ENCODE data around the gene CLMP. TPM values are rescaled to one million over a fixed set of nuclear protein-coding genes. Genes with fewer than 3 reads are reported as not detected.

Gene CLMP, protein sequence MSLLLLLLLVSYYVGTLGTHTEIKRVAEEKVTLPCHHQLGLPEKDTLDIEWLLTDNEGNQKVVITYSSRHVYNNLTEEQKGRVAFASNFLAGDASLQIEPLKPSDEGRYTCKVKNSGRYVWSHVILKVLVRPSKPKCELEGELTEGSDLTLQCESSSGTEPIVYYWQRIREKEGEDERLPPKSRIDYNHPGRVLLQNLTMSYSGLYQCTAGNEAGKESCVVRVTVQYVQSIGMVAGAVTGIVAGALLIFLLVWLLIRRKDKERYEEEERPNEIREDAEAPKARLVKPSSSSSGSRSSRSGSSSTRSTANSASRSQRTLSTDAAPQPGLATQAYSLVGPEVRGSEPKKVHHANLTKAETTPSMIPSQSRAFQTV
- under 1 TPM; 0.66 to 0.67 TPM for total RNA-seq

DNA sequence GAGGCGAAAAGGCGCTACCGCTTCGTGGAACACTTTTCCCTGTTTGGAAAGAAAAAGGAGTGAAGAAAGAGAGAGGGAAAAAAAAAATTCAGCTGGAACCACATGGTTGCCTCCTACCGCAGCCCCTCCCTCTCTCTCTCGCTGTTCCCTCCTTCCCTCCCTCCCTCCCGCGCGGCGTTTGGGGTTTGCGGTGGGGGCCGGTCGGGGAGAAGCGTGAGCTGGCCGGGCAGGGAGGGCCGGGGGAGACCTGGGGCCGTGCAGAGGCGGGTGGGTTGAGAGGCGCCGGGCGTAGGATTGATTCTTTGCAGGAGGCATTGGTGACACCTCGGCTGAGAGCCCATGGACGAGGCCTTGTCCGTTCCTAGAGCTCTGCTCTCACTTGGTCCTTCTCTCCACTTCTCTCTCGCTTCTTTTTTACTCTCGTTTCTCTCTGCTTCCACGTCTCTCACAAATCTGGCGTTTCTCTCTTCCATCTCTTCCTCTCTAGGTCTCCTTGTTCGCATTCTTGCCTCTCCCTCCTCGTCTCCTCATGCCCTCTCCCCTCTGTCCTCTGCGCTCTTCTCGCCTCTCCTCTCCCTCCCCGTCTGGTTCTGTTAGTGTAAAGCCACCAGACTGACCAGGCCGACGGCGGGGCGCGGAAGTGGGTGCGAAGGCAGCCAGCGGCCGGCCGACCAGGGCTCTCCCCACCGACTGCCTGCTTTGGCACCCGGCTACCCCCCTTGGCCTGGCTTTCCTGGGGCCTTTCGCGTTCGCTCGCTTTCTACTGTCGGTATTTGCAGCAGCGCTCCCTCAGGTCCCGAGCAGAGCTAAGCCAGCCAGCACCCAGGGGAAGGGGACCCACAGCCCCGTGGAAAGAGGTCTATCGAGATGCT lies at the start of gene CLMP:
TSS of gene CLMP (minus strand) at position 61 of the 872 bp plus-strand sequence. CDS start 308 bp downstream, outside the sequence.
- Mint-ChIP-seq H3K9me3 (no peaks in the 10 kb centered on the region), H3K27ac (no peak within 1 kb of the TSS), H3K36me3 (ENCODE audit: low read depth) (no peaks in the 10 kb centered on the region), H3K4me1 (peaks cover 13% of the 10 kb centered on the region), H3K27me3 (peaks cover 51% of the 10 kb centered on the region), H3K4me3 (peak within 1 kb of the TSS; percentile 60)
- peak; percentile 43 for ATAC-seq (replicated peaks)

DNA sequence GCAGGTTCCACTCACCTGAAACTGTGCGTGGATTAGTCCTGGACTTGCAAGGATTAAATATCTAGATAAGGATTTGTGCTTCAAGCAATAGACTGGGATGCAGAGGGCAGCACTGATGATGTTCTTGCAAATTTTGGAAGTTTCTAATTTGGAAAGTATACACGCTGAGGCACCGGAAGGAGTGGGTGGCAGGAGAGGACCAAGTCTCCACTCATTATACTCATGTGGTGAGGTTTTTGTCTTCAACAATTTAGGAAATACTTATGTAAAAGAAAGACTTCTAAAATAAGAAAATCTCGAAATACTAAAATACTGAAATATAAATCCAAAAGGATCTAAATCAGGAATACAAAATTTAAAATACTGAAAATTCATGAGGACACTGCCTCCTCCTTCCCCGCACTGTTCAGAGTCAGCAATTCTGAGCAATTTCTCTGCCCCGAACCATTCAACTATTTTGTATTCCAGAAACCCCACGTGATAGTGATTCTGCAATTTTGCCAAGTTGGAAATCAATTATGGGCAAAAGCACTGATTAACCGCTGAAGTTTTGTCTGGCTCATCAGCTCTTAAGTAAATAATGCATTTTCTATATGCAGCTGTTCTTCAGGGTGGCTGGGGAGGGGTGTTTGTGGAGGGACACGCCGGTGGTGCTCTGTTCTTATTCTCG lies 47.0 kb upstream of the CLMP start:
- H3K36me3 Mint-ChIP-seq (ENCODE audit: low read depth): no peaks in the 10 kb centered on the region
- peaks cover 14% of the 10 kb centered on the region for H3K27me3 Mint-ChIP-seq
- H3K4me1 Mint-ChIP-seq: no peaks in the 10 kb centered on the region
- H3K27ac Mint-ChIP-seq: no peak overlapping the region
- no peak overlapping the region for H3K4me3 Mint-ChIP-seq
- ATAC-seq (replicated peaks): no peak
- no peaks in the 10 kb centered on the region for H3K9me3 Mint-ChIP-seq

DNA sequence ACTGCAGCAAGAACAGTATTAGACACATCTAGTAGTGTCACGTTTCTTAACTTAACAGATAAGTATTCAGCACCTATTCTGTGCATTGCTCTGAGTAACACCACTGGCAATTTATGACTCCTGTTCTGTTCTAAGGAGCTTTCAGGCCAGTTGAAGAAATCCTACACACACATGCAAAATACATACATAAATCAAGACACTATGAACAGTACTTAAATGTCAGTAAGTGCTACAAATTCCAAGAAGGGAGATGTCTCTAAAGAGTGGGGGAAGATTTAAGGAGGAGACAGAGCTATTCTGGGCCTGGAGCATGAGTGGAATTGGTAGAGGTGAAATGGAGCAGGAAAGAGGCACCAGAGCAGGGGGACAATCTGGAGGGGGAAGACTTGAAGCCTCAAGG lies 46.2 kb upstream of the CLMP start:
- no peak for ATAC-seq (replicated peaks)
- H3K4me3 Mint-ChIP-seq: no peak overlapping the region
- no peak overlapping the region for H3K27ac Mint-ChIP-seq
- H3K4me1 Mint-ChIP-seq: no peaks in the 10 kb centered on the region
- H3K27me3 Mint-ChIP-seq: peaks cover 14% of the 10 kb centered on the region
- H3K9me3 Mint-ChIP-seq: no peaks in the 10 kb centered on the region
- no peaks in the 10 kb centered on the region for H3K36me3 Mint-ChIP-seq (ENCODE audit: low read depth)

DNA sequence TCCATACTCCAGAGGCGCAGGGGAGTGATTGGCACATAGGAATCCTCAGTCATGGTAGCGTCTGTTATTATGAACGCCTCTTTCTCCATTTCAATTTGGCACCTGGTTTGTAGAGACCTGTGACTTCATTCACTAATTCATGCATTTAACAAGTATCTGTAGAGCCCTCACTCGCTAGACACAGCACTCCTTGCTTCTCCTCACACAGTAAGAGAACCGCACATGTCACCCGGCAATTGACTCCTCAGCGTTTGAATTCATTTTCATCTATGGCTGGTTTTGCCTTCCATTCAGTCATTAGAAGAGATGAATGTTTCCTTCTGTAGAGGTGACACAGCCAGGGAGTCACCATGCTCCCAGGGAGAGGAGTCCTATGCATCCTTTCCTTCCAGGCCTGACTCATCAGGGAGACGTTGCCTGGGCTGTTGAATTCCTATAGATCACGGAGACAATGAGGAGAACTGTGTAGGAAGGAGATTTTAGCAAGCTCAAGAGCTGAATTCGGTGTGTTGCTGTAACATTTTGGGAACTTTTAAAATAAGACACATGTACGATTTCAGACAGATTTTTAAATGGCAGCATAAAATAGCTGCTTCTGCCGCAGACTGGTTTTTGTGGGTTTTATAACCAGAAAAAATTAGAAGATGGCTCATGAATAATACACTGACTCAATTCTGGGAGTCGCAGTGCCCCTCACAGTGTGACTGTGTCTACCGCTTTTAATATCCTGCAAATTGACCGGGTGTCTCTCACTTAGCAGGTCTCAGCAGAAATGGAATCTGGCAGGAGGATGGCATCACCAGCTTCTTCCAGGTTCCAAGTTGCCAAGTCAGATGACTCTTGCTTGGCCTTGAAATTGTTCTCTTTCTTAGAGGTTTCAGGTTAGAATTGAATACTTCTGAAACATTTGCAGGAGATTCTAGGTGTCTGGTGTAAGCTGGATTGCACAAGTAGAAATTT lies 44.4 kb upstream of the CLMP start:
- H3K27me3 Mint-ChIP-seq: peaks cover 14% of the 10 kb centered on the region
- no peak overlapping the region for H3K4me3 Mint-ChIP-seq
- no peaks in the 10 kb centered on the region for H3K36me3 Mint-ChIP-seq (ENCODE audit: low read depth)
- H3K4me1 Mint-ChIP-seq: no peaks in the 10 kb centered on the region
- no peak overlapping the region for H3K27ac Mint-ChIP-seq
- H3K9me3 Mint-ChIP-seq: no peaks in the 10 kb centered on the region
- no peak for ATAC-seq (replicated peaks)

DNA sequence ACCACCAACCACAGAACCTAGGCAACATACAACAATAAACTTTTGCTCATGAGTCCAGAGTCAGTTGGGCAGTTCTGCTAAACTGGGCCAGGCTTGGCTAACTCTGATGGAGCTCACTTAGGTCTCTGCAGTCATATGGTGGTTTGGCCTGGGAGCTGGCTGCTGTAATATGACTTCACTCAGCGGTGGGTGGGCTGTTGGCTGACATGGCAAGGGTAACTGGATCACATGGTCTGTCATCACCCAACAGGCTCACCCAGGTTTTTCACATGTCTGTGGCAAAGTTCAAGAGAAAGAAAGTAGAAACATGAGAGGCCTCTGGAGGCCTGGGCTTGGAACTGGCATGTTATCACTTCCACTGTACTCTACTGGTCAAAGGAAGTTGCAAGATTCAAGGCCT lies 43.2 kb upstream of the CLMP start:
- Mint-ChIP-seq H3K4me3 (no peak overlapping the region), H3K27me3 (peaks cover 11% of the 10 kb centered on the region), H3K4me1 (peaks cover 5% of the 10 kb centered on the region), H3K9me3 (no peaks in the 10 kb centered on the region), H3K27ac (no peak overlapping the region), H3K36me3 (ENCODE audit: low read depth) (no peaks in the 10 kb centered on the region)
- no peak for ATAC-seq (replicated peaks)

DNA sequence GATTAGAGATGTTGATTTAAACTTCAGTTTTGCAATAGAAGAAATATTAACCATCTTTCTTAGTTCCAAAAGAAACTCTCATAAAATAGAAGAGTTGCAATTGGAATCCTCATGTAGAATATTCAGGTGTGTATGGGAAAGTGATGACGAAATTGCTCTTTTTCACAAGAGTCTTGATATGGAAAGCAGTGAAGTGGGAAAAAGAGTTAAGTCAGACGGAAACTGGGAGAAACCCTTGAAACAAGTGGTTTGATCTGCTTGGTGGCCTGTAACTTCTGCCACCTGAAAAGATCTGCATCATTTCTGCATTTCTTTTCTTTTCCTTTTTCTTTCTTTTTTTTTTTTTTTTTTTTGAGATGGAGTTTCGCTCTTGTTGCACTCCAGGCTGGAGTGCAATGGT lies 41.8 kb upstream of the CLMP start:
- H3K4me1 Mint-ChIP-seq: peaks cover 13% of the 10 kb centered on the region
- peaks cover 9% of the 10 kb centered on the region for H3K27me3 Mint-ChIP-seq
- no peak for ATAC-seq (replicated peaks)
- no peaks in the 10 kb centered on the region for H3K36me3 Mint-ChIP-seq (ENCODE audit: low read depth)
- no peaks in the 10 kb centered on the region for H3K9me3 Mint-ChIP-seq
- H3K4me3 Mint-ChIP-seq: no peak overlapping the region
- no peak overlapping the region for H3K27ac Mint-ChIP-seq

DNA sequence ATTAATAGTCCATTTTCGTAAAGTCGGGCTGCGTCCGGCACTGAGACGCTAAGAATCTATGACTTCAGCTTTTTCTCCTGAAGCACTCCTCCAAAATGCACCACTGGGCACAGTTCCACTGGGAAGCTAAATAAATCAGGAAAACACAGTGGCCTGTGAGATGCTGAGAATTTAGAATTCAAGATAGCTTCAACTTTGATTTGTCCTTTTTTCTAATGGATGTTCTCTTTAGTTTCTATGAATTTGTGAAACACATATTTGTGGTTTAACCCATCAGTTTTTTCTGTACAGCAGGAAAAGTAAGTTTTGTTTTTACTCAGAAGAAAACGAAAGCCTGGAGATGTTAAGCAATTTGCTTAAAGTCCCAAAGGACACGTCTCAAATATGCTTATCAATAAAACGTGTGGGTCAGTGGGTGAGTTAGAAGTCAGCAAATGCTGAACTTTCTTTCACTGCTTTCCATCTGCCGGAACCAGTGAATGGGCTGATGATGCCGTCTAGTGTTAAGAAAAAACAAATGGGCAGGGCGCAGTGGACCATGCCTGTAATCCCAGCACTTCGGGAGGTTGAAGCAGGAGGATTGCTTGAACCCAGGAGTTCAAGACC lies 40.7 kb upstream of the CLMP start:
- H3K27ac Mint-ChIP-seq: no peak overlapping the region
- H3K36me3 Mint-ChIP-seq (ENCODE audit: low read depth): no peaks in the 10 kb centered on the region
- H3K9me3 Mint-ChIP-seq: no peaks in the 10 kb centered on the region
- peaks cover under 1% of the 10 kb centered on the region for H3K27me3 Mint-ChIP-seq
- peaks cover 13% of the 10 kb centered on the region for H3K4me1 Mint-ChIP-seq
- H3K4me3 Mint-ChIP-seq: no peak overlapping the region
- ATAC-seq (replicated peaks): no peak

DNA sequence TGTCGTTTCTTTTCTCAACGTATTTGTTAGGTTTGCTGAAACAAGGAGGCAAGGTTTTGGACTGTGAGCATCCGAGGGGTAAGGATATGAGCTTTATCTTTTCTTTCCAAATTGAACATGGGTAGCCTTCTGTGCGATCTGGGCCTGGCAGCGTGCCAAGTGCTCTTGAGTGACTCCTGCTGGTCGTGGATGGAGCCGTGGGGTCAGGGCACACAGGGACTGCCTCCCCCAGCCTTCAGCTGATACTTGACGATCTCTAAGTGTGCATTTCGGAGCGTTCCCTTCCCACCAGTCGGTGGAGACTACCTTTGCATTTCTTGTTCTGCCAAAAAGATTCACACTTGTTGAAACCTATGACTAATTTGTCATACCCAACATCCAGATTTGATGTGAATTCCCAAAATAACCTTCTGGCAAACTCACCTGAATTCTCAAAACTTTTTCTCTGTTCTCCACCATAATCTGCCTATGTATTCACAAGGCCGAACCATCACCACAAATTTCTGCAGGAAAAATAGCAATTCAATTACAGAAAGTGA lies 40.1 kb upstream of the CLMP start:
- Mint-ChIP-seq H3K4me1 (peaks cover 13% of the 10 kb centered on the region), H3K36me3 (ENCODE audit: low read depth) (no peaks in the 10 kb centered on the region), H3K9me3 (no peaks in the 10 kb centered on the region), H3K27ac (no peak overlapping the region), H3K27me3 (peaks cover 5% of the 10 kb centered on the region), H3K4me3 (no peak overlapping the region)
- no peak for ATAC-seq (replicated peaks)

DNA sequence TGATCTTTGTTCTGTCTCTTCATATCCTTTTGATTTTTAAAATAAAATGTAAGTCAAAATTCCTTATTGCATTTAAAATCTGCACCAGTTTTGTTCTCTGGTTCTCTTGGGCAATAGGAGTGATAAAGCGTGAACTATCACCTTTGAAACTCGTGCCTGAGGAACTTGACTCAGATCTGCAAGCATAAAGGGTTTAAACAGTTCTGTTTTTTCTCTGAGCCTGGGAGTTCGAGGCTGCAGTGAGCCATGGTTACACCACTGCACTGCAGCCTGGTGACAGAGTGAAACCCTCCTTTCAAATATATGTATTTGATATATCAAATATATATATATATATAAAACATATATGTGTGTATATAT lies 38.9 kb upstream of the CLMP start:
- peak overlapping the region; percentile 31 for H3K4me3 Mint-ChIP-seq
- H3K9me3 Mint-ChIP-seq: no peaks in the 10 kb centered on the region
- H3K4me1 Mint-ChIP-seq: peaks cover 13% of the 10 kb centered on the region
- H3K27ac Mint-ChIP-seq: peak overlapping the region; percentile 68
- ATAC-seq (replicated peaks): no peak
- peaks cover 5% of the 10 kb centered on the region for H3K27me3 Mint-ChIP-seq
- no peaks in the 10 kb centered on the region for H3K36me3 Mint-ChIP-seq (ENCODE audit: low read depth)

DNA sequence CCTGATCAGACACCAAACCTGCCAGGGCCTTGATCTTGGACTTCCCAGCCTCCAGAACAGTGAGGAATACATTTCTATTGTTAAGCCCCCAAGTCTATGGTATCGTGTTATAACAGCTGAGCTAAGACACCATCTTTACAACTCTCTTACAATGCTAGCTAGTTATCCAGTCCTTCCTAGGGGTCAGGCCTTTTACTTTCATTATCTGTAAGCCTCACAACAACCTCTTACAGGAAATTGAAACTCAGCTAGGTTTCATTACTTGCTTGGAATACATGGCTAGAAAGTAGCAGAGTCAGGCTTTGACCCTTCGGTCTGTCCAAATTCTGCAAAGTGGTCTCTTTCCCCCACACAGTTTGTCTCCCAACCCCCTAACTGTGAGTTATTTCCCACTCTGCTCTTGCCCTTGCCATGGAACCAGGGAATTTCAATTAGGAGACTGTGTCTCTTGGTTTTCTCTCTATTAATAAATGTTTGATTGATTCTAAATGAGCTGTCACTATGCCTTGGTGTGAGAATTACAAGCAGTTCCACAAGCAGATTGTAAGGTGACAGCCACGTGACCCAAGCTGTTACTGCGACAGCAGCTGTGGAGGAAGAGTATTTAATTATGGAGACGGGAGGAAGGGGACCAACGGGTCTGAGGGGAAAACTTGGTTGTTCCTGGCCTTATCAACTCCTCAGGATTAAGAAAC lies 38.4 kb upstream of the CLMP start:
- peak overlapping the region; percentile 31 for H3K4me3 Mint-ChIP-seq
- no peaks in the 10 kb centered on the region for H3K9me3 Mint-ChIP-seq
- no peaks in the 10 kb centered on the region for H3K36me3 Mint-ChIP-seq (ENCODE audit: low read depth)
- ATAC-seq (replicated peaks): peak; percentile 78
- peaks cover 7% of the 10 kb centered on the region for H3K27me3 Mint-ChIP-seq
- peaks cover 13% of the 10 kb centered on the region for H3K4me1 Mint-ChIP-seq
- H3K27ac Mint-ChIP-seq: peak overlapping the region; percentile 68

DNA sequence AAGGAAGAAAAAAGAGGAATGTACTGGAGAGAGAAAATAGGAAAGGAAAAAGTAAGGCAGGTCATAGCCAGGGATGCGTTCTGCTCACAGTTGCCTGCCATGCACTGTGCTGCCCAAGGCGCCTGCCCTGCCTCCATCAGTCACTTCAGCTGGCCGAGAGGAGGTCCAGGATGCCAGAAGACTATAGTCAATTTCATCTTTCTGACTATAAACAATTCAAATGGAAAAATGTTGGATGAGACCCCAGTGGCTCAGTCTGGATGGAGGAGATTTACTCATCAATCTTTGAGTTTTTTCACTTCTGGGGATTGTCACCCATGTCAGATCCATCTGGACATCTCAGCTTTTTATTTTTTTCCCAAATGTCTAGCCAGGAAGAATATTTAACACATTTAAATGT lies 36.7 kb upstream of the CLMP start:
- Mint-ChIP-seq H3K36me3 (ENCODE audit: low read depth) (no peaks in the 10 kb centered on the region), H3K9me3 (no peaks in the 10 kb centered on the region), H3K27ac (no peak overlapping the region), H3K4me1 (peaks cover 13% of the 10 kb centered on the region), H3K4me3 (no peak overlapping the region), H3K27me3 (peaks cover 8% of the 10 kb centered on the region)
- no peak for ATAC-seq (replicated peaks)

DNA sequence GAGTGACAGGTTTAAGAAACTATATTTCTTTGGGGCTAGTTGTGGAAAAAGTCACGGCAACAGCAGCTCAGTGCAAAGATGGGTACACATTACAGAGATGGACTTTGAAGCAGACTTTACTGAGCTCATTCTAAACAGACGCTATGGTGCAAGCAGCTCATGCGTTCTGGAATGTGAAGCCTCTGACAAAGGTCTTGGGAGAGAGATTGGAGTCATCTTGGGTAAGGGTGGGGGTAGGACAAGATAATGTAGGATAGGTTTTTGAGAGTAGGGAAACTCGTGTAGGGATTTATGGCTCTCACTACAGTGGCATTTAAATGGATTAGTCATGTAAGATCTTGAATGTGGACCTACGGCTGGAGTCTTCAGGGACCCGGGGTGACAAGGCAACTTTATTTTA lies 36.2 kb upstream of the CLMP start:
- H3K27me3 Mint-ChIP-seq: peaks cover 8% of the 10 kb centered on the region
- no peak overlapping the region for H3K27ac Mint-ChIP-seq
- no peak overlapping the region for H3K4me3 Mint-ChIP-seq
- no peaks in the 10 kb centered on the region for H3K9me3 Mint-ChIP-seq
- no peaks in the 10 kb centered on the region for H3K36me3 Mint-ChIP-seq (ENCODE audit: low read depth)
- ATAC-seq (replicated peaks): no peak
- H3K4me1 Mint-ChIP-seq: peaks cover 13% of the 10 kb centered on the region

DNA sequence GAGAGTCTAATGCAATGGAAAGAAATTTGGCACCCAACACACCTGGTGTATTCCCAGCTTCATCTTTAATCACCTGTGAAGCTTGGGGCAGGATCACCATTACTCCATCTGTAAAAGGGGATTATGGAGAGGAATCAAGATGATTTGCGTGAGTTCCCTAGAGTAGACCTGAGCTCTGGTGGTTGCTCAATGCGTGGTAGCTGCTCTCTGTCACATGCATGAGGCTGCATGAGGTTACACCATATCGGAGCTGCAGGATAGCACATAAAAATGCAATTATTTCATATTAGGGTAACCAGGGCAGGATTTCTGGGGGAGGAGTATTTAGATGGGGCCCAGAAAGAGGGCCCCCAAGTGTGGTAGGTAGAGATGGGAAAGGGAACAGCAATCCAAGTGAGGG lies 35.3 kb upstream of the CLMP start:
- H3K27me3 Mint-ChIP-seq: peaks cover 12% of the 10 kb centered on the region
- peaks cover 13% of the 10 kb centered on the region for H3K4me1 Mint-ChIP-seq
- no peaks in the 10 kb centered on the region for H3K36me3 Mint-ChIP-seq (ENCODE audit: low read depth)
- H3K27ac Mint-ChIP-seq: no peak overlapping the region
- no peaks in the 10 kb centered on the region for H3K9me3 Mint-ChIP-seq
- H3K4me3 Mint-ChIP-seq: no peak overlapping the region
- ATAC-seq (replicated peaks): no peak
